Measurements from ENCODE around the gene ZNF710. TPM values are rescaled to one million over a fixed set of nuclear protein-coding genes. Genes with fewer than 3 reads are reported as not detected.

Gene ZNF710
- total RNA-seq, 4 donors from 2014 or later: 6.6 to 13.8 (median 10.1) TPM

- DNase-seq (ENCODE audit: extremely low spot score): no peak
- Histone ChIP-seq H3K4me1 (peaks cover 32 to 70% (median 64%) of the 10 kb centered on the region in 4 donors), H3K27ac (replicated peaks in 1 of 4) (peak overlapping the region in 1 of 4 donors; percentile 47), H3K4me3 (no peak overlapping the region), H3K27me3 (no peaks in the 10 kb centered on the region), H3K36me3 (no peaks in the 10 kb centered on the region), H3K9me3 (no peaks in the 10 kb centered on the region)
- TF ChIP-seq POLR2A (IDR thresholded peaks at IDR 0.05; ENCODE audit: low read depth) (no peak), POLR2AphosphoS5 (IDR thresholded peaks at IDR 0.05) (no peak), EP300 (IDR thresholded peaks at IDR 0.05) (no peak), CTCF (IDR thresholded peaks at IDR 0.05) (no peak)
- intact Hi-C loops (cut with DNase I): no loop called here
- WGBS: 89% methylated on average over 5 of the region's 6 CpGs
Observed at GRCh38 chr15:90033448-90033847, 32.3 kb downstream of the ZNF710 start.

GRCh38 chr15:90035095-90035839, 34.1 kb downstream of the ZNF710 start:
- WGBS: 83% methylated on average over 16 of the region's 19 CpGs
- no peak for DNase-seq (ENCODE audit: extremely low spot score)
- intact Hi-C loops (cut with DNase I): no loop called here
- TF ChIP-seq CTCF (IDR thresholded peaks at IDR 0.05) (no peak), POLR2A (IDR thresholded peaks at IDR 0.05; ENCODE audit: low read depth) (no peak), POLR2AphosphoS5 (IDR thresholded peaks at IDR 0.05) (no peak), EP300 (IDR thresholded peaks at IDR 0.05) (no peak)
- no peaks in the 10 kb centered on the region for H3K36me3 ChIP-seq
- H3K9me3 ChIP-seq: no peaks in the 10 kb centered on the region
- H3K27me3 ChIP-seq: no peaks in the 10 kb centered on the region
- H3K4me1 ChIP-seq: peaks cover 33 to 75% (median 68%) of the 10 kb centered on the region in 4 donors
- no peak overlapping the region for H3K4me3 ChIP-seq
- H3K27ac ChIP-seq (replicated peaks in 1 of 4): peak overlapping the region; percentile 41 to 76 (median 71)

- TF ChIP-seq EP300 (IDR thresholded peaks at IDR 0.05) (no peak), CTCF (IDR thresholded peaks at IDR 0.05) (no peak), POLR2AphosphoS5 (IDR thresholded peaks at IDR 0.05) (no peak)
- WGBS: 74% methylated on average over 10 of the region's 10 CpGs
- Histone ChIP-seq H3K9me3 (no peaks in the 10 kb centered on the region), H3K4me3 (no peak overlapping the region), H3K27ac (replicated peaks in 1 of 4) (peak overlapping the region in 3 of 4 donors; percentile 69 to 76 (median 73)), H3K4me1 (peaks cover 31 to 80% (median 72%) of the 10 kb centered on the region in 4 donors), H3K36me3 (no peaks in the 10 kb centered on the region), H3K27me3 (no peaks in the 10 kb centered on the region)
- DNase-seq (ENCODE audit: extremely low spot score): no peak
- intact Hi-C loops (cut with DNase I): no loop called here
Observed at GRCh38 chr15:90035840-90036230, 34.7 kb downstream of the ZNF710 start.

GRCh38 chr15:90036343-90036742, 35.2 kb downstream of the ZNF710 start:
- WGBS: 73% methylated on average over 9 of the region's 9 CpGs
- no peaks in the 10 kb centered on the region for H3K27me3 ChIP-seq
- DNase-seq (ENCODE audit: extremely low spot score): no peak
- no peak for TF ChIP-seq POLR2A (IDR thresholded peaks at IDR 0.05; ENCODE audit: low read depth)
- TF ChIP-seq EP300 (IDR thresholded peaks at IDR 0.05): no peak
- no peak for TF ChIP-seq CTCF (IDR thresholded peaks at IDR 0.05)
- no peak for TF ChIP-seq POLR2AphosphoS5 (IDR thresholded peaks at IDR 0.05)
- peaks cover 27 to 75% (median 69%) of the 10 kb centered on the region in 4 donors for H3K4me1 ChIP-seq
- H3K4me3 ChIP-seq: no peak overlapping the region
- no peaks in the 10 kb centered on the region for H3K9me3 ChIP-seq
- H3K27ac ChIP-seq (replicated peaks in 1 of 4): peak overlapping the region in 3 of 4 donors; percentile 14 to 73 (median 69)
- intact Hi-C loops (cut with DNase I): no loop called here
- no peaks in the 10 kb centered on the region for H3K36me3 ChIP-seq

All from esophagus muscularis mucosa (tissue), 4 donors.